ENCODE measurements around the gene FAM229A. TPM values are rescaled to one million over a fixed set of nuclear protein-coding genes. Genes with fewer than 3 reads are reported as not detected.
A peak's percentile ranks its signal among the peaks of the same experiment; 100 is the strongest.
"Not testable (repeated sequence)": the region's sequence is repeated elsewhere in the genome, so short reads cannot be mapped to it uniquely, and the experiment has no call there.

The FAM229A gene, protein sequence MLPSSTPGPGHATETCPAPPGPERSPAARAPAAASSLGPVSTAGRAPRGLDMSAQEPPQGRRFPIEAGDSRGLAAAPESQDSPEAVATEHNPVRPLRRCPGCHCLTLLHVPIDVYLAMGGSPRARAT
- total RNA-seq: 10.0 TPM

DNA sequence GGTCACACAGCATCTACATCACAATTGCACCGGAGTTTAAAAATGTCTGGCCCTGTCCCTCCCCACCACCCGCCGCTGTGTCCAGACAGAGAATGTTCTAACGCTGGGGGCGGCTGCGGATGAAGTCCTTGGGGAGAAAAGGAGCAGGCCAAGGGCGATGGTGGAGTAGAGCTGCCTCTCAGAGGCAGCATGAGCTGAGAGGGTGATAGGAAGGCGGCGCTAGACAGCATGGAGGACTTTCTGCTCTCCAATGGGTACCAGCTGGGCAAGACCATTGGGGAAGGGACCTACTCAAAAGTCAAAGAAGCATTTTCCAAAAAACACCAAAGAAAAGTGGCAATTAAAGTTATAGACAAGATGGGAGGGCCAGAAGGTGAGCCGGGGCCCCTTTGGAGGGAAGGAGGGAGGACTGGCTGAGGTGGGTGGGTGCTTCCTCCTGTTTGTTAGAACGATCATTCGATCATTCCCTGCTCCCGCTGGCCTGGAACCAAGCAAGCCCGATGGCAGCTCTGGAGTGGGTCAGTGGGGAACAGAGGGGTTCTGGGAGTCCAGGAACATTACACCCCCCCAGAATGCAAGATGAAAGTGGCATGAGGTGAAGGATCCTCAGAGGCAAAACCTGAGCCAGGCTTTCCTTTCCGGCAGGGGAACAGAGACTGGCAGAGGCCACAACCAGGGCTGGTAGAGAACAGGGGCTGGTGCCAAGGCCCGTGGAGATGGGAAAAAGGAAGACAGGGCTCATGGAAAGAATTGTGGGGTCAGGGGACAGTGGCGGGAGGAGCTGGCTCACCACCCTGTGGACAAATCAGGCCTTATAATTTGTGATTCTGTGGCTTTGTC, at the start of gene FAM229A, which contains the start of gene TSSK3:
Gene FAM229A (minus strand): TSS at position 12 of the 840 bp plus-strand sequence. CDS start 394 bp downstream, outside the sequence.
Gene TSSK3 (plus strand): TSS at position 66 of the 840 bp plus-strand sequence. CDS start 163 bp downstream, at position 229.
- ATAC-seq: no peak
- no peak for DNase-seq (ENCODE audit: low spot score)

DNA sequence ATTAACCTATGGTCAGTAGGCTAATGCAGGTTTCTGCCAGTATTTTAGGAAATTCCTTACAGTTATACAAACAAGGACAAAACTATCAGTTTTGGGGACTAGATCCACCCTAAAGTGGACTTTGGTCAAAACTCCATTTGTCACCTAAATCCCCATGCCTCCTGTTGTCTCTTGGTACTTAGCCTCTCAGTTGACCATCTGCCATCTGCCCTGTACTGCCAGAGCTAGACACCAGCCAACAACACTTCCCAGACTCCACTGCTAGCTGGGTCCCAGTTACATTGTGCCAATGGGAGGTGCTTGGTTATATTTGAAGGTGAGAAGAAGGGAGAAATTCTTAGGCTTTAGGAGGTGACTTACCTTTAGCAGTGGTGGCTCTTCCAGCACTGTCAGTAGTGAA, 49.0 kb upstream of the FAM229A start:
- peak; percentile 69 for ATAC-seq

DNA sequence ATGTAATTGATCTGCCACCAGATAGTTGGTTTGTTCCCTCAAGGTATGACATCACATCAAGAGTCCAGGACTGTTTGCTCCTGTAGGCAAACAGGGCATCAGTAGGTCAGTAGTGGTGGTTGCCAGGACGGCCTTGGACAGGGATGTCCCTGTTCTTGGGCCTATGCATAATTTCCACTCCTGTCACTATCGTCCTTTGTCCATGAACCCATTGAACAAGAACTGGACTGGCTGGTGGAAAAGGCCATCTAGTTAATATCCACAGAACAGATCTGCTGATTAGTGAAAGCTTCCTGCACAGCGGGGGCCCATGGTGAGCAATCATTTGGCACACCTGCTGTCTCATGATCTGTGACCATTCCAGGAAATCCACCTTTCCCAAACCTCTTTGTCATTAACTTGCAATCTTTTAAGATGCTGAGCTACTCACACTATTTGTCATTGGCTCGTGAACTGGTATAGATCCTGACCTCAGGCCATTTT, 44.4 kb upstream of the FAM229A start:
- DNase-seq (ENCODE audit: low spot score) (peak; percentile 84), ATAC-seq (peak; percentile 90)

More for the DNA sequence above, 49.0 kb upstream of the FAM229A start:
- peak; percentile 61 for DNase-seq (ENCODE audit: low spot score)

DNA sequence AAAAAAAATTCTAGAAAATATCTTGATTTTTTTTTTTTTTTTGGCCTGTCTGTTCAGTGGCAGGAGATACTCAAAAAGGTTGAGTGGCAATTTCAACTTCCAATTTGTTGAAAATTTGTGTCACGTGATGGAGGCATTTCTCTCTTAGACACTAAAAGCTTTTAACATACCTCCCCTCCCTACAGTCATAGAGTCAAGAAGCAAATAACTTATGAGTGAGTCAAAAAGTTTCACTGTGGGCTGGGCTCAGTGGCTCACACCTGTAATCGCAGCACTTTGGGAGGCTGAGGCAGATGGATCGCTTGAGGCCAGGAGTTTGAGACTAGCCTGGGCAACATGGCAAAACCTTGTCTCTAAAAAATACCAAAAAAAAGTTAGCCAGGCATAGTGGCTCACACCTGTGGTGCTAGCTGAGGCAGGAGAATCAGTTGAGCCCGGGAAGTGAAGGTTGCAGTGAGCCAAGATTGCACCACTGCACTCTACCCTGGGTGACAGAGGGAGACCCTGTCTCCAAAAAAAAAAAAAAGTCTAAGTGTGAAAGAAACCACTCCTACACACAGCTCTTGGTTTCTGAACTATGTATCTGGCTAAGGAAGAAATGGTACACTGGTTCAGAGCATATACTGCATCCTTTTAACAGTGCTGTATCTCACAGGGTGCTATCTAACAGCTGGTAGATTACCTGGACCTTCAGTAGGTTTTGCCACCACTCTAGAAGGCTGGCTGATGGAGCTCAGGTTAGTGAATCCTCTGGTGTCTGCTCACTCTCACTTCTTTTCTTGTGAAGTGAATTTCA, 43.6 kb upstream of the FAM229A start:
- DNase-seq (ENCODE audit: low spot score) (no peak), ATAC-seq (peak; percentile 19)

DNA sequence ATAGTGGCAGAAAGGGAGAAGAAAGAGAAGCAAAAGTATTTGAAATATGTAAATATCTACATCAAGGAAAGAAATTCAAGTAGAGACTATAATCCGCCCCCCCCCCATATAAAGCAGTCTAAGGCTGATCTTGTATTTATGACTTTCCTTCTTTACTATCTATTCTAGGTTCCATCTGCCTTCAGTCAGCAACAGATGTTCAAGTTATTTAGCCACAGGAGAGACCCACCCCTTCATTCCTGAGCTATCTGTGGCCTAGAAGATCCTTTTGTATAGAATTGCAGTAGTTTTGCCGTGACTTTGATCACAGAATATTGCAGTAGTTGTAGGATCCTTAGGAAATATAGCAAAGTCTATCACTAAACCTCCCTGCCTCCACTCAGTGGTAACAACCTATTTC, 42.7 kb upstream of the FAM229A start:
- DNase-seq (ENCODE audit: low spot score) (no peak), ATAC-seq (no peak)

DNA sequence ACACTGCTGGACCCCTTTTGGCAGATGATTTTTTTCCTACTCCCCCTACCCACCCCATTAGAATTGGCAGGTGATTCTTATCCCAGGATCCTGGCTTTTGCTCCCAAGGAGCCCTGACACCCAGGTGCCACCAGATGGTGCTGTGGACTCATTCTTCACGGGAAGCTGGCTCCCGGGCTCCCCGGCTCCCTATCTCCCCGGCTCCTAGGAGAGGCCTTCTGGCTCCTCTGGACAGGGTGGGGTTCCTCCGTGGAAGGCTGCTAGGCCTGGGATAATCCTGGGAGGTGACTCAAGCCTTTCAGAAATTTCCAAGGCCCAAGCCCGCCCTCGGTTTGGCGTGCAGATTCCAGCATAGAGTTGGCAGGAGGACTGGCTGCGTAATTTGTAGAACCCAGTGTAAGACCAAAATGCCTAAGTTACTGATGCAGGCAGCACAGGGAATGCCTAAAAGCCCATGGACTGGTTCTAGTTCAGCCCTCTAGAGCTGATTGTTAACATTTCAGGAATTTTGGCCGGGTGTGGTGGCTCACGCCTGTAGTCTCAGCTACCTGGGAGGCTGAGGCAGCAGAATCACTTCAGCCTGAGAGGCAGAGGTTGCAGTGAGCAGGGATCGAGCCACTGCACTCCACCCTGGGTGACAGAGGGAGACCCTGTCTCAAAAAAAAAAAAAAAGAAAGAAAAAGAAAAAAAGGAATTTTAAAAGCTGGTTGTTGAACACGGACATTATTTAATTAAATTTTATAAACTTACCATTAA, 38.8 kb upstream of the FAM229A start:
- peak; percentile 99 for ATAC-seq
- peak; percentile 81 for DNase-seq (ENCODE audit: low spot score)

DNA sequence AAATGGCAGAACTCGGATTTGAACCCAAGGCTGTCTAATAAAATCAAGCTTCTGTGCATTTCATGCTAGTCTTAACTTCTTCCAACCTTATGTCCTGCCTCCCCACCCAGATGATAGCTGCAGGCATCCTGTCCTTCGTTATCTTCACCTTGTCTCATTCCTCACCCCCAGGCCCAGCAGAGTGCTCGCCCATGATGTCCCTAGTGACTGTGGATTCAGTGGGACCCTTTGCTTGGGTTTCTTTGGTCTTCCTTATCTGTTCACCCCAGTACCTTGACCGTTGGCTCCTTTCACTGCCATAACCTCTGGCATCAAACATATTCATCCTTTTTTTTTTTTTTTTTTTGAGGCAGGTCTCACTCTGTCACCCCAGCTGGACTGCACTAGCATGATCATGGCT, 37.6 kb upstream of the FAM229A start:
- no peak for ATAC-seq
- DNase-seq (ENCODE audit: low spot score): no peak

DNA sequence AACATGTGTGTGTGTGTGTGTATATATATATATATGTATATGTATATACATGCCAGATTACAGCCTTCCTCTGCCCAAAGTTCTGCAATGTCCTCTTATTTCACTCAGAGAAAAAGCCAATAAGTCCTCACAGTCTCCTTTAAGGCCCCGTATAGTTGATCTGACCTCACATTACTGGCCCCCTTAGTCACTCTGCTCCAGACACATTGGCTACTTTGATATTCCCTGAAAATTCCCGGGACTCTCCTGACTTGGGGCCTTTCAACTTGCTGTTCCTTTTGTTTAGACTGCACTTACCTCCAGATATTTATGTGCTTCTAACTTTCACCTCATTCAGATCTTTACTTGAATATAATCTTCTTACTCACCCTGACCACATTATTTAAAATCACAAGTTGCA, 36.1 kb upstream of the FAM229A start:
- DNase-seq (ENCODE audit: low spot score): no peak
- ATAC-seq: no peak

DNA sequence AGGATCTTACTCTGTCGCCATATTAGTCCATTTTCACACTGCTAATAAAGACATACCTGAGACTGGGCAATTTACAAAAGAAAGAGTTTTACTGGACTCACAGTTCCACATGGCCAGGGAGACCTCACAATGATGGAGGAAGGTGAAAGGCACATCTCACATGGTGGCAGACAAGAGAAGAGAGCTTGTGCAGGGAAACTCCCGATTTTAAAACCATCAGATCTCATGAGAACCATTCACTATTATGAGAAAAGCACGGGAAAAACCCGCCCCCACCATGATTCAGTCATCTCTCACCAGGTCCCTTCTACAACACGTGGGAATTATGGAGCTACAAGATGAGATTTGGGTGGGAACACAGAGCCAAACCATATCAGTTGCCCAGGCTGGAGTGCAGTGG, 34.2 kb upstream of the FAM229A start:
- ATAC-seq; DNase-seq (ENCODE audit: low spot score): not testable (repeated sequence)

DNA sequence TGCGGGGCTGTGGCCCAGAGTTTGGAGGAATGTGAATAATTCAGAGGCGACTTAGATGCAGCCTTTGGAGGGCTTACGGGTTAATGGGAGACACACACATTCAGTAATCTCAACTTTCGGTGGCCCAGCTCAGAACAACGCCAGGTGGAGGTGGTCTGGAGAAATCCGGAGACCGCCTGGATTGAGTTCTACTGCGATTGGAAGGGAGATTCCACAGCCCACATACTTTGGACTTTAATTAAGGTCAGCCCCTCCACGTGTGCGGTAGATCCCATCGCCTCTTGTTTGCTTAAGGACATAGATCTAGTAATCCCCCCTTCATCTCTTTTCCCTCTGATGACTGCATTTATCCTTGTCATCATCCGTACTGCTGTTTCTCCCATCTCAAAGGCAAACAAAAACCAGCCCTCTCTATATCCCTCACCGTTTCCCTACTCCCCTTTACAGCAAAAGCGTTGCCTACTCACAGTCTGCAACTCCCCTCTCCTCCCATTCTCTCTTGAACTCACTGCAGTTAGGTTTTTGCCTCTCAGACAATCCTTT, 32.7 kb upstream of the FAM229A start:
- DNase-seq (ENCODE audit: low spot score) (no peak), ATAC-seq (peak; percentile 39)

DNA sequence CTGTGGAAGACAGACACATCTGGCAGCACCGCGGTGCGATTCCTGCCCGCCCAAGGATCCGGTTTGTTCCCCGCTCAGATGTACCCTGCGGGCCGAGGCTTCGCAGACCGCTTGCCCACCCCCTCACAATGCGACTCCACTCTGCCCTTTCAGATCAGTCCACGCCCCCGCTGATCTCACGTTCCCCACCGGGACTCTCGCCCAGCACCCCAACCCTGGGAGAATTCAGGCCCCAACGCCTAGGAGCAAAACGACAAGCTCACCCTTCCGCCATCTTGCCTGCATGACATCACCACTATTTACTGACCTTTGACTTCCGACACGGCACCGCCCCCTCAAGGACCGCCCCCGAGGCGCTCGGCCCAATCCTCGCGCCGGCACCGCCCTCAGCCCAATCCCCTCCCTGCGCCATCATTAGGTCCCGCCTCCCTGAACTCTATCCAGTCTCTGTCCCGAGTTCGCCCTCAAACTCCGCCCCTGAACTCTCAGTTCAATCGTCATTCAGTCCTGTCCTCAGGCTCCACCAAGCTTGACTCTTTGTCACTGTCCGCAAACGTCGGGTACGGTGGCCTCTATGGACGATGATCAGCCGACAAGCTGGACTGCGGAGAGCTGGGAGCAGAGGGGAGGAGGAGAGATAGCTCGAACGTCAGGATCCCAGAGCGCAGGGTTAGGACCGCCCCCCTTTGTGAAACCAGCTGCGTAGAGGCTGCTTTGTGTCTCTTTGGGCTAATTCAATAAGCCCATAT, 32.0 kb upstream of the FAM229A start, which contains the start of gene BSDC1:
Gene BSDC1 (minus strand): TSS at position 301 of the 749 bp plus-strand sequence. CDS start 27 bp downstream, at position 274.
- ATAC-seq (peak; percentile 94), DNase-seq (ENCODE audit: low spot score) (peak; percentile 99)

DNA sequence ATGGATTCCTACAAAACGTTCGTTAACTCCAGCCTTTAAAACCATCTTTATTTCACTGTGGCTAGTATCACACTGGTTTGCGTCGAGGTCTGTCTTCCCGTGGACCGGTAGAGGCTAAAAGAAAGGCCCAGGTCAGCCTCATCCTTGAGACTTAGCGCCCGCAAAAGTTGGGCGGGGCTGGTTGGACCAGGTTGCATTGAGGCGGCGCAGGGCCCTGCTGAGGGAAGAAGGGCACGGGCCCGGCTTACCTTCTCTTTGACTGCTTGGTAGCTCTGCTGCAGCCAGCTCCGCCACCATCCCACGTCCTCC, 31.5 kb upstream of the FAM229A start:
- no peak for DNase-seq (ENCODE audit: low spot score)
- ATAC-seq: peak; percentile 48

DNA sequence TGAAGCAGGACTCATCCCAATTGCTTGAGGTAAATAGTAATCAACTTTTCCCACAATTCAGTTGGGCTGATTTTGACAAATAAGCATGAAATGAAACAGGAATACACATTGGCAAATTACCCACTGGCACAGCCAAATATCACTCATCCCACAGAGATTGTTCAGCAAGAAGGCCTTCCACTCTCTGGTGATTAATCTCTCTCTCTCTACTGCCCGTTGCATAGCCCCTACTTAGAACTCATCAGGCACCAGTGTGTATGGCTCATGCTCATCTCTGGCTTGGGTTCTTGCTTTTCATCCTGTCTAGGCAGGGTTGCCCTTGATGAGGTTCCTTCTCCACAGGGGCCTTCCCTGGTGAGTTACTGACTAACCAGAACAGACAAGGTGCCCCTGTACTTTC, 30.9 kb upstream of the FAM229A start:
- DNase-seq (ENCODE audit: low spot score): no peak
- ATAC-seq: no peak

DNA sequence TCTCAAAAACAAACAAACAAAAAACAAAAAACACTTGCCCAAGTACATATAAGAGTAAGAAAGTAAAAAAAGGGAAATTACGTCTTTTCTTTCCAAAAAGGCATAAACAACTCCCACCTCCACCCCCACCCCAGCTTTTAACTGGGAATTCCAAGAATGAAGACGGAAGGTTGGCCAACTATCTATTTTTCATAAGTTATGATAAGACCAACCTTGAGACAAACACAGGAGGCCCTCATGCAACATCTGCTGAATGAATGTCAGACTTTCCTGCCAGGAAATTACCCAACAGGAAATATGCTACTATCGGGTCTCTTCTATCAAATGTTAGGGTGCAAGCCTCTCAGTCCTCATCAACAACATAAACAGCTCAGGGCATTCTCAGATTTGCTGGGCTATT, 30.0 kb upstream of the FAM229A start:
- ATAC-seq (no peak), DNase-seq (ENCODE audit: low spot score) (no peak)

DNA sequence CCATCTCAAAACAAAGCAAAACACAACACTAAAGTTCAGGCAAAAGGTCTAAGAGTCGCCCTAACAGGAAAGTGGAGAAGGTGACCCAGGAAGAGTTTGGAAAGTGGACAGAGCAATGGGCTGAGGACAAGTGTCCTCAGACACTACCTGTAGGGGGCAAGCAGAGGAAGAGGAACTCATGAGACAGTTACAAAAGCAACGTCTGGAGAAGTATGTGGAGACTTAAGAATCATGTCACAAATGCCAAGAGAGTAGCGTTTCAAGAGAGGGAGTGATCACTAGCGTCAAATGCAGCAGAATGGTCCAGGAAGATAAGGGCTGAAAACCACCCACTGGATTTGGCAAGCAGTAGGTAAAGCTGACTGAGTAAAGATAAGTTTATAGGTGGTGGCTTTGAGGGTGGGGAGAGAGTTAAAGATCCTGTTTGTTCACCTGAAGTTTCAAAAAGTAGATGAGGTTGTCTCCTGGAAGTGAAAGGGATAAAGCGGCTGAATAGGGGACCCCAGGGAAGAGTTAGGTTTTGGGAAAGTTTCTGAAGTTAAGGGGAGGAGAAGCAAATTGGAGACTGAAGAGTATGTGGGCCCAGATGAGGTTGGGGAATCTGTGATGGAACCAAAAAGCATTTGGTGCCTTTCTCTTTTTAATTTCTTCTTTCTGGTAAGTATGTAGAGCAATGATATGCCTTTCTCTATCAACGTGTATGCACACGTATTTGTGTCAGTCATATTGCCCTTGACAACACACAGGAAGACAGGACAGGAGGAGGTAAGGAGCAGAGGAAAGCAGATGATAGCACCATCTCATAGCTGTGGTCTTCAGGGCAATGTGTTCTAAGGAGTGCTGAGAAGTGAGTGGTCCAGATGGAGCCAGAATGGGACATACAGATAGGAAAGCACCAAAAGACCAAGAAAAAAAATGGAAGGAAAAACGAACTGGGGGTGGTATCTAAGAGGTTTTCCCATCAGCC, 28.9 kb upstream of the FAM229A start:
- no peak for DNase-seq (ENCODE audit: low spot score)
- ATAC-seq: no peak

DNA sequence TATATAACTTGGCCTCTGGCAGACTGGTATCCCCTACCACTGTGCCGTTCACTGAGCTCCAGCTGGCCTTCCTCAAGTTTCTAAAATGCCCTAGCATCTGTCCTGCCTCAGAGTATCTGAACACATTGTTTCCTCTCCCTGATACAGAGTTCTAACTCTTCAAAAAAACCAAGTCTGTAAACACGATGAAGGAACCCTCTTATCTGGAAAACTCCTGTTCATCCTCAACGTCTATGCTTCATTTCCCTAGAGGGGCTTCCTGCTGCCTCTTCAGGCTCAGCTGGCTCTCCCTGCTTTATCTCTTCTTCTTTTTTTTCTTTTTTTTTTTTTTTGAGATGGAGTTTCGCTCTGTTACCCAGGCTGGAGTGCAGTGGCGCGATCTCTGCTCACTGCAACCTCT, 26.4 kb upstream of the FAM229A start:
- DNase-seq (ENCODE audit: low spot score): no peak

DNA sequence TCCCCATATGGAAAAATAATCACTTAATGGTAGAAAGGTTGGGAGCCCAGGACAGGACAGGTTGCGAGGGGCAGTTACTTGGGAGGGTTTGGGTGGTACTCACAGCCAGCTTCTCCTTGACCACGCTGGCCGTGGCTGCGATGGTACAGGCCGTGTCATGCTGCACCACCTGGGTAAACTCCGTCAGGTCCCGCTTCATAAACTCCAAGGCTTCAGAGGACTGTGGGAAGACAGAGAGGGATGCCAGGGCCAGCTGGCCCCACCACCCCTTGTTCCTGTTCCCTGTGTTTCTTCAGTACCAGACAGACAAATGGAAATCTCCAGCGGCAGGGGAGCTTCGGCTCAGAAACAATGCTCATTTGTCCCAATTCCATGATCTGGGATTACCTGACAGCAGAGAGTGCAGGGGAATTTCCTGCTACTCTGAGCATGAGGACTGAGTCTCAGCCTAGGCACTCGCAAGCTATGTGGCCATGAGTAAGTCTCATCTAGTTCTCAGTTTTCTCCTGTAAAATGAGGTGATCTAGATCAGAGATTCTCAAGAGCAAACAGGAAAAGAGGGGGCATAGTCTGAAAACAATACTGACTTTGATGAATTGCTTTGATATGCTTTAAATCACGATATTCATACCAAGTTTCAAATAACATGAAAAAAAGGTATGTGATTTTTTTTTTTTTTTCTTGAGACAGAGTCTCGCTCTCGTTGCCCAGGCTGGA, 24.5 kb upstream of the FAM229A start:
- no peak for ATAC-seq
- DNase-seq (ENCODE audit: low spot score): no peak

More for the DNA sequence above, 26.4 kb upstream of the FAM229A start:
- peak; percentile 35 for ATAC-seq

DNA sequence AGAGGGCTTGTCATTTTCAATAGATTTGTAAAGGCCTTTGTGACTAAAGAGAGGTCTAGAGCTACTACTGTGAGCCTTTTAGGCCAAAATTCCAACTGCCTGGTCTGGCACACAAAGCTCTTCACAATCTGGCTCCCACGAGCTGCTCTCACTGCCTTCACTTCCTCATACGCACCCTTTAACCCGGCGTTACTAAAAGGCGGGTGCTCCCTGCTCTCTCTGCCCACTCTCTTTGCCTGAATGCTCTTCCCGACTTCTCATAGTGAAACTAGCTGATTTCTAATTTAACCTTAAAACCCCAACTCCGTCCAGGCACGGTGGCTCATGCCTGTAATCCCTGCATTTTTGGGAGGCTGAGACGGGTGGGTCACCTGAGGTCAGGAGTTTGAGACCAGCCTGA, 17.8 kb upstream of the FAM229A start:
- DNase-seq (ENCODE audit: low spot score) (no peak), ATAC-seq (no peak)
